Neutrophil (primary cell): ENCODE results near the gene SMCR8.
A peak's percentile ranks its signal among the peaks of the same experiment; 100 is the strongest.

ENCODE experiments used
- H3K27ac ChIP-seq: fragments of 200-600 bp; sonication (generic); 2 replicates; pipeline ENCODE4 v1.5.1; 2016; ENCODE audit warnings: mild to moderate bottlenecking, moderate library complexity
- H3K27me3 ChIP-seq: fragments of 200-600 bp; sonication (generic); 2 replicates; pipeline ENCODE4 v1.6.0; 2016; ENCODE audit warnings: mild to moderate bottlenecking
- H3K36me3 ChIP-seq: fragments of 200-600 bp; sonication (generic); 2 replicates; pipeline ENCODE4 v1.5.1; 2017
- H3K4me1 ChIP-seq, 2 experiments: fragments of 200-600 bp in 1 of 2; sonication (generic) in 1 of 2; 1 replicate in 1 of 2; 2 replicates in 1 of 2; pipeline versions ENCODE4 v1.5.1 to v1.6.1; 2013 to 2016; ENCODE audit warnings: low read depth in 1 of 2, low read length in 1 of 2, mild to moderate bottlenecking in 1 of 2, moderate library complexity in 1 of 2; ENCODE audit not compliant: control insufficient read depth in 1 of 2, insufficient read depth in 1 of 2
- H3K4me3 ChIP-seq, 2 experiments: fragments of 200-600 bp in 1 of 2; sonication (generic) in 1 of 2; 1 replicate in 1 of 2; 2 replicates in 1 of 2; pipeline ENCODE4 v1.5.1; 2013 to 2016; ENCODE audit warnings: low read depth in 1 of 2, low read length in 1 of 2, mild to moderate bottlenecking in 1 of 2, moderate library complexity in 1 of 2
- H3K9me3 ChIP-seq: fragments of 200-600 bp; sonication (generic); 2 replicates; pipeline ENCODE4 v1.5.1; 2016
- TF ChIP-seq, protein P1 (sequence below): fragments of 200-600 bp; sonication (generic); IDR thresholded peaks from 2 replicates; pipeline ENCODE4 v1.5.1; 2016; ENCODE audit warnings: antibody characterized with exemption

SMCR8 gene, protein sequence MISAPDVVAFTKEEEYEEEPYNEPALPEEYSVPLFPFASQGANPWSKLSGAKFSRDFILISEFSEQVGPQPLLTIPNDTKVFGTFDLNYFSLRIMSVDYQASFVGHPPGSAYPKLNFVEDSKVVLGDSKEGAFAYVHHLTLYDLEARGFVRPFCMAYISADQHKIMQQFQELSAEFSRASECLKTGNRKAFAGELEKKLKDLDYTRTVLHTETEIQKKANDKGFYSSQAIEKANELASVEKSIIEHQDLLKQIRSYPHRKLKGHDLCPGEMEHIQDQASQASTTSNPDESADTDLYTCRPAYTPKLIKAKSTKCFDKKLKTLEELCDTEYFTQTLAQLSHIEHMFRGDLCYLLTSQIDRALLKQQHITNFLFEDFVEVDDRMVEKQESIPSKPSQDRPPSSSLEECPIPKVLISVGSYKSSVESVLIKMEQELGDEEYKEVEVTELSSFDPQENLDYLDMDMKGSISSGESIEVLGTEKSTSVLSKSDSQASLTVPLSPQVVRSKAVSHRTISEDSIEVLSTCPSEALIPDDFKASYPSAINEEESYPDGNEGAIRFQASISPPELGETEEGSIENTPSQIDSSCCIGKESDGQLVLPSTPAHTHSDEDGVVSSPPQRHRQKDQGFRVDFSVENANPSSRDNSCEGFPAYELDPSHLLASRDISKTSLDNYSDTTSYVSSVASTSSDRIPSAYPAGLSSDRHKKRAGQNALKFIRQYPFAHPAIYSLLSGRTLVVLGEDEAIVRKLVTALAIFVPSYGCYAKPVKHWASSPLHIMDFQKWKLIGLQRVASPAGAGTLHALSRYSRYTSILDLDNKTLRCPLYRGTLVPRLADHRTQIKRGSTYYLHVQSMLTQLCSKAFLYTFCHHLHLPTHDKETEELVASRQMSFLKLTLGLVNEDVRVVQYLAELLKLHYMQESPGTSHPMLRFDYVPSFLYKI

DNA sequence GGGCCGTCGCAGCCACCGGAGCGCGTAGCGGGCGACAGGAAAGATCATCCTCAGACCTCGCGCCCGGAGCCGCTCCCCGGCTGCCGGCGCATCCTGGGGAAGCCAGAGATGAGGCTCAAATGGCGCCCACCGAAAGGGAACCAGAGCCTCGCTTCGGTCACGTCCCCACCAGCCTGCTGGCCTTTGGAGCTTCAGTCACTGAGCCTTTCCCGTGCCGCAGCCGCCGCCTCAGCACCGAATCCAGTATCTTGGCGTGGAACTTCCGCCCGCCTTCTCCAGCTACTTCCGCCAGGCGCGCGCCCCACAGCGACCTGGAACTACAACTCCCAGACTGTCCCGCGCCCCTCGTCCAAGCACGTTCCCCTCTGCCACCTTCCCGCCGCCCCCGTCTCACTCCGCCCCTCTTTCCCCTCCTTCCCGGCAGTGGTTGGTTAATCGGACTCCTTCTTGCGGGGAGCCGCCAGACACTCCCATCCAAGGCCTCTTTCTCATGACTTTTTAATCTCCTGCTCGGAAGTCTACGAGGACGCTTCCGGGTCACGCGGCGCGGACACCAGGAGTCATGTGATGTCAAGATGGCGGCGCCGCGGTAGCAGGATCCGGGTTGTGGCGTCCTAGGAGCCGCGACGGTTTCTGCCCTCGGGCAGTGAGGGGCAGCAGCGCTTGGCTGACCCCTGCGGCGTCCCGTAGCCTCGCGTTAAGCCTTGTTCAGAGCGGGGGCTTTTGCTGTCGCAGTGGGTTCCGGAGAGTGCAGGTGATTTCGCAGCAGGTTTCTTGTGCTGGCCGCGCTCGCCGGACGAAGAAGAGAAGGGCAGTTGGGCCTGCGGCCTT is at the start of gene SMCR8, which contains the start of gene TOP3A:
SMCR8 (plus strand) TSS at position 563 of the 831 bp plus-strand sequence. CDS start 497 bp downstream, outside the sequence.
TOP3A (minus strand) TSS at position 264 of the 831 bp plus-strand sequence; CDS start at position 48, 216 bp downstream.
- Histone ChIP-seq H3K4me3 (peak within 1 kb of the TSS; percentile 97 to 98), H3K27me3 (no peaks in the 10 kb centered on the region), H3K4me1 (peaks cover 63 to 68% of the 10 kb centered on the region in 2 experiments), H3K9me3 (no peaks in the 10 kb centered on the region), H3K36me3 (peaks cover 37% of the 10 kb centered on the region), H3K27ac (peak within 1 kb of the TSS; percentile 97)
- TF ChIP-seq, protein P1, sequence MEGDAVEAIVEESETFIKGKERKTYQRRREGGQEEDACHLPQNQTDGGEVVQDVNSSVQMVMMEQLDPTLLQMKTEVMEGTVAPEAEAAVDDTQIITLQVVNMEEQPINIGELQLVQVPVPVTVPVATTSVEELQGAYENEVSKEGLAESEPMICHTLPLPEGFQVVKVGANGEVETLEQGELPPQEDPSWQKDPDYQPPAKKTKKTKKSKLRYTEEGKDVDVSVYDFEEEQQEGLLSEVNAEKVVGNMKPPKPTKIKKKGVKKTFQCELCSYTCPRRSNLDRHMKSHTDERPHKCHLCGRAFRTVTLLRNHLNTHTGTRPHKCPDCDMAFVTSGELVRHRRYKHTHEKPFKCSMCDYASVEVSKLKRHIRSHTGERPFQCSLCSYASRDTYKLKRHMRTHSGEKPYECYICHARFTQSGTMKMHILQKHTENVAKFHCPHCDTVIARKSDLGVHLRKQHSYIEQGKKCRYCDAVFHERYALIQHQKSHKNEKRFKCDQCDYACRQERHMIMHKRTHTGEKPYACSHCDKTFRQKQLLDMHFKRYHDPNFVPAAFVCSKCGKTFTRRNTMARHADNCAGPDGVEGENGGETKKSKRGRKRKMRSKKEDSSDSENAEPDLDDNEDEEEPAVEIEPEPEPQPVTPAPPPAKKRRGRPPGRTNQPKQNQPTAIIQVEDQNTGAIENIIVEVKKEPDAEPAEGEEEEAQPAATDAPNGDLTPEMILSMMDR = peak; percentile 47

DNA sequence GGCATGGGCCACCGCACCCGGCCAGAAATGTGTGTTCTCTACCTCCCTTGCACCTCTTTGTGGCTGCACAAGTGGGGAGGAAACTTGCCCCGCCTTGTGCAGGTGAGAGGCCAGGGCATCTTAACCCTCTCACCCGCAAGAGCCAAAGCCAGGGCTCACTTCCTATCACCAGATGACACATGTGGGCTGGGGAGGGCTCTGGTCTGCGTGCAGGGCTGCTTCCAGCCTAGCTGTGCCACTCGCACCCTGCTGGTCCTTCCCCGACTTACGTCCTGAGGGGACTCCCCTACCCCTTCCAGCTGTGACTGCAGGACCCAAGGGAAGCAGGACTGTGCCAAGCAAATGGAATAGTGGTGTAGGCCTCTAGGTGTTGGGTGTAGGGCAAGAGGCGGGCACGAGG is 47.7 kb upstream of the SMCR8 start:
- no peak overlapping the region for H3K27ac ChIP-seq
- H3K36me3 ChIP-seq = peaks cover 59% of the 10 kb centered on the region
- TF ChIP-seq, protein P1 = no peak
- H3K9me3 ChIP-seq = no peaks in the 10 kb centered on the region
- no peaks in the 10 kb centered on the region for H3K27me3 ChIP-seq
- no peaks in the 10 kb centered on the region for H3K4me1 ChIP-seq
- no peak overlapping the region for H3K4me3 ChIP-seq

DNA sequence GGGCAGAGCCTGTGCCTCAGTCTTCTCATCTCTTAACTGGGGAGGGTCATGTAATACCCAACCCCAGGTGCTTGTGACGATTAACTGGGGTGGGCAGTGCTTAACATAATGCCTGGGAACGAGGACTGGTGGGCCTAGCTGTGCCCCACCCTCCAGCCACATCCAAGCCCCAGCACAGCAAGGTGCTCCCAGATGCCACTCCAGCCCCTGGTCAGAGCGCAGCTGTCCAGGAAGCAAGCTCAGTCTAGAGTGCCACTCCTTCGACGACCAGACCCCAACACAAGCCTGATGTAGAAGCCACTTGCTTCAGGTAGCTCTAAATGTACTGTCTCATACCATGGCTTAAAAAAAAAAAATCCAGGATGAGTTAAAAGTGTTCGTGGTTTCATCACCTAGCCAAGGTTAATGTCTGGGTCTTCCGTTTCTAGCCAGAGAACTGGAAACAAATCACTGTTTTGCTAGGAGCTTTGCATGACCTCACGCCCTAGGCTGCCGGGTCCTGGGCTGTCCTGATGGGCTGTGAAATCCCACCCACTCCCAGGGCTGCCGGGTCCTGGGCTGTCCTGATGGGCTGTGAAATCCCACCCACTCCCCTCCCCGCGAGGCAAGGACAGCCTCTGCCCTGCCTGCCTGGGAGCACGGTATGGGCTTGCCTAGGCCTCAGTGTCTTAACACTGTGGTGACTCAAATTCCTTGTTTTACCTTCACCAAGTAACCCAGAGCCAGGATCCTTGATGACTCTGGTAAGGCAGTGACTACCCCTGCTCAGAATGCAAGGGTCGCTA is 47.0 kb upstream of the SMCR8 start:
- no peaks in the 10 kb centered on the region for H3K9me3 ChIP-seq
- H3K27ac ChIP-seq = no peak overlapping the region
- TF ChIP-seq, protein P1 = no peak
- H3K36me3 ChIP-seq = peaks cover 65% of the 10 kb centered on the region
- no peaks in the 10 kb centered on the region for H3K4me1 ChIP-seq
- no peak overlapping the region for H3K4me3 ChIP-seq
- no peaks in the 10 kb centered on the region for H3K27me3 ChIP-seq

DNA sequence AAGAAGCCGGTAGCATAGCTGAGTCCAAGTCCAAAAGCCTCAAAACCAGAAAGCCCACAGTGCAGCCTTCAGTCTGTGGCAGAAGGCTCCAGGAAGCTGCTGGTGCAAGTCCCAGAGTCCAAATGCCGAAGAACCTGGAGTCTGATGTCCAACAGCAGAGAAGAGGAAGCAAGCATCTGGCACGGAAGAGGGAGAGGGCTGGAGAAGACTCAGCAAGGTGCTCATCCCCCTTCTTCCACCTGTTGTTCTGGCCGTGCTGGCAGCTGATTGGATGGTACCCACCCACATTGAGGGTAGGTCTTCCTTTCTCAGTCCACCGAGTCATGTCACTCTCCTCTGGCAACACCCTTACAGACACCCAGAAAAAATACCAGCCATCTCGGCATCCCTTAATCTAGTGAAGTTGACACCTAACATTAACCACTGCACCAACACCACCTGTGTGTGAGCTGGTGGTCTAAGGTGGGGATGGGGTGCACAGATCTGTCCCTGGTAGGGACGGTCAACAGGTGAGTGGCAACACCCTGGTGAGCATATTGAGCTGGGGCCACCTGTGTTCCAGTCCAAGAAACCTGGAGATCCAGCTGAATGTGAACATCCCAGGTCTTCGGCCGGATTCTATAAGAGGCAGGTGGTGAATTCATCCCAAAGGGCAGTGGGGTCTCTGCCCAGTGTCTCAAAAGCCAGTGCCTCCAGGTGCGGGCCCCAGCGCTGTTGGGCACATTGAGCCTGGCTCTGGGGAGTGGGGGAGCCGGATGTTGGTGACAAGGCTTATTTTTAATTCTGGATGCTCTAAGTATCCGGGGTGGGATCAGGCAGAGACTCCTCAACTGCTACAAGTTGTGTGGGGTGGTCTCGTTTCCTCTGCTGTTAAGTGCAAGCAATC is 44.8 kb upstream of the SMCR8 start:
- Histone ChIP-seq H3K9me3 (no peaks in the 10 kb centered on the region), H3K4me1 (no peaks in the 10 kb centered on the region), H3K36me3 (peaks cover 63% of the 10 kb centered on the region), H3K27ac (no peak overlapping the region), H3K4me3 (no peak overlapping the region), H3K27me3 (no peaks in the 10 kb centered on the region)
- TF ChIP-seq, protein P1 = no peak
